ENCODE results near the gene TTYH2.

TTYH2 gene, protein sequence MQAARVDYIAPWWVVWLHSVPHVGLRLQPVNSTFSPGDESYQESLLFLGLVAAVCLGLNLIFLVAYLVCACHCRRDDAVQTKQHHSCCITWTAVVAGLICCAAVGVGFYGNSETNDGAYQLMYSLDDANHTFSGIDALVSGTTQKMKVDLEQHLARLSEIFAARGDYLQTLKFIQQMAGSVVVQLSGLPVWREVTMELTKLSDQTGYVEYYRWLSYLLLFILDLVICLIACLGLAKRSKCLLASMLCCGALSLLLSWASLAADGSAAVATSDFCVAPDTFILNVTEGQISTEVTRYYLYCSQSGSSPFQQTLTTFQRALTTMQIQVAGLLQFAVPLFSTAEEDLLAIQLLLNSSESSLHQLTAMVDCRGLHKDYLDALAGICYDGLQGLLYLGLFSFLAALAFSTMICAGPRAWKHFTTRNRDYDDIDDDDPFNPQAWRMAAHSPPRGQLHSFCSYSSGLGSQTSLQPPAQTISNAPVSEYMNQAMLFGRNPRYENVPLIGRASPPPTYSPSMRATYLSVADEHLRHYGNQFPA

DNA sequence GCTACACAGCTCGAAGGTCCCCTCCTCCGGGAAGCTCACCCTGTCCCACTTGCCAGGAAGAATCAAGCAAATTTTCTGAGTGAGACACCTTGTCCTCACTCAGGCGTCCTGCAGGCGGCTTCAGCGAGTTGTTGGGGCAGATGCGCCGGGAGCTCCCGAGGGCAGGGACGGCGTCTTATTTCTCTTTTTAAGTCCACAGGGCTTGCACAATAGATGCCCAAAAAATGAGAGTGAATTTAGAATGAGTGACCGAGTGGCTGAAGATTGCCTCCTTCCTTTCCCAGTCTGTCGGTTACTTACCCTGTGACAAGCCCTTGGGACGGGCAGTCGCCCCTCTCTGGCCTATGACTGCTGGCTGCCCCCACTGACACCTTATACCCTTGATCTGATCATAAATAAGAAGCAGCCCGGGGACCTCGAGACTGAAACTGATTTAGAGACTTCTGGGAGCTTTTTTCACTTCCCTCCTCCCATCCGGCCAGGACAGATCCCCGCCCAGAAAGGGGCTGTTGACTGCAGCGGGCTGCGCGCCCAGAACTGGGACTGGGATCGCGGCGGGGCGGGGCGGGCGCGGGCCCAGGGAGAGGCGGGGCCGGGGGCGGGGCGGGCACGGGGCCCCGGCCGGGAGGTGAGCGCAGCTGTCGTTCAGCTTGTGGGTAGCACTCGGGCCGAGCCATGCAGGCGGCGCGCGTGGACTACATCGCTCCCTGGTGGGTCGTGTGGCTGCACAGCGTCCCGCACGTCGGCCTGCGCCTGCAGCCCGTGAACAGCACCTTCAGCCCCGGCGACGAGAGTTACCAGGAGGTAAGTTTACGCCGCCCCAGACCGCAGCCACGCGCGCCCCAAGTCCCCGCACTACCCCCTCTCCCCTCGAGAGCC, at the start of gene TTYH2:
TTYH2 (plus strand) TSS at position 659 of the 879 bp plus-strand sequence; CDS start at position 676, 17 bp downstream.
- TF ChIP-seq, protein P1, sequence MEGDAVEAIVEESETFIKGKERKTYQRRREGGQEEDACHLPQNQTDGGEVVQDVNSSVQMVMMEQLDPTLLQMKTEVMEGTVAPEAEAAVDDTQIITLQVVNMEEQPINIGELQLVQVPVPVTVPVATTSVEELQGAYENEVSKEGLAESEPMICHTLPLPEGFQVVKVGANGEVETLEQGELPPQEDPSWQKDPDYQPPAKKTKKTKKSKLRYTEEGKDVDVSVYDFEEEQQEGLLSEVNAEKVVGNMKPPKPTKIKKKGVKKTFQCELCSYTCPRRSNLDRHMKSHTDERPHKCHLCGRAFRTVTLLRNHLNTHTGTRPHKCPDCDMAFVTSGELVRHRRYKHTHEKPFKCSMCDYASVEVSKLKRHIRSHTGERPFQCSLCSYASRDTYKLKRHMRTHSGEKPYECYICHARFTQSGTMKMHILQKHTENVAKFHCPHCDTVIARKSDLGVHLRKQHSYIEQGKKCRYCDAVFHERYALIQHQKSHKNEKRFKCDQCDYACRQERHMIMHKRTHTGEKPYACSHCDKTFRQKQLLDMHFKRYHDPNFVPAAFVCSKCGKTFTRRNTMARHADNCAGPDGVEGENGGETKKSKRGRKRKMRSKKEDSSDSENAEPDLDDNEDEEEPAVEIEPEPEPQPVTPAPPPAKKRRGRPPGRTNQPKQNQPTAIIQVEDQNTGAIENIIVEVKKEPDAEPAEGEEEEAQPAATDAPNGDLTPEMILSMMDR (IDR thresholded peaks at IDR 0.05; ENCODE audit: extremely low read depth, missing control alignments) = no peak
- DNase-seq (ENCODE audit: low spot score) = peak; percentile 86

DNA sequence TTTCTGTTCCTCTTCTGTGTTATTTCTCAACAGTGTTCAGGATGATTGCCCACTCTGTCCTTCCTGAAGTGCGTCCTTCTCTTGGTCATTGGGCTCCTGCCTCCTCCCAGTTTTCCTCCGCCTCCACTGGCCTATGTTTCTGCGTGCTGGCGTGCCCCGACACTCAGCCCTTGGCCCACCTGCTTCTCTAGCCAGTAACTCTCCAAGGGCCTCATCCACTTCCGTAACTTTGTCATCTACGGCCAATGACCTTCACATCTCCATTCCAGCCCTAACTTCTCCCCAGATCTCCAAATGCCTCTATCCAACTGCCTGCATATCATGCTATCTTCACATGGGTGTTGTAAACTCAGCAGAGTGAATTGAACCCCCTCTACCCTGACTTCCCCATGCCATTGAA, 49.5 kb upstream of the TTYH2 start:
- no peak for DNase-seq (ENCODE audit: low spot score)
- TF ChIP-seq, protein P1 (IDR thresholded peaks at IDR 0.05; ENCODE audit: extremely low read depth, missing control alignments) = no peak

GRCh38 chr17:74164446-74165045, 48.8 kb upstream of the TTYH2 start:
- DNase-seq (ENCODE audit: low spot score) = no peak
- TF ChIP-seq, protein P1 (IDR thresholded peaks at IDR 0.05; ENCODE audit: extremely low read depth, missing control alignments) = no peak

GRCh38 chr17:74165797-74166365, 47.5 kb upstream of the TTYH2 start:
- DNase-seq (ENCODE audit: low spot score) = no peak
- TF ChIP-seq, protein P1 (IDR thresholded peaks at IDR 0.05; ENCODE audit: extremely low read depth, missing control alignments) = no peak

GRCh38 chr17:74170924-74171323, 42.4 kb upstream of the TTYH2 start:
- TF ChIP-seq, protein P1 (IDR thresholded peaks at IDR 0.05; ENCODE audit: extremely low read depth, missing control alignments) = no peak
- DNase-seq (ENCODE audit: low spot score) = no peak

DNA sequence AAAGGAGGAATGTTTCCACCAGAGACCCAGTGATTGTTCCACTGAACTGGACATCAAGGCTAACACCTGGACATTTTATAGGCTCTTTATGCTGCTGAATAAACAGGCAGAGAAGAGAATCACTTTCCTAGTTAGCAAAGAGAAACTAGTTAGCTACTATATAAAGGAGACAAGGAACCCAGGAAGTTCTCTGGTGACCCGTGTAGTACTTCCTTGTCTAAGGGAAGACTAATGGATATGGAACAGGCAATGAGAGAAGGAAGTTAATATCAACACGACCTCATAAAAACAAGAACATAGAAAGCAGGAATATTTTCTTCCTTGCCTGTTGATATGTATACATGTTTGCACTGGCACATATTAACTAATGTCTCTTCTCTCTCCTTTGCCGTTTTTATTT, 40.7 kb upstream of the TTYH2 start:
- DNase-seq (ENCODE audit: low spot score) = no peak
- TF ChIP-seq, protein P1 (IDR thresholded peaks at IDR 0.05; ENCODE audit: extremely low read depth, missing control alignments) = no peak
